SU-DHL-6 (cell line): ENCODE measurements around the gene APOBEC3B.

Source experiments
- H2AFZ ChIP-seq: fragments of 200-600 bp; sonication (generic); 2 replicates; pipeline ENCODE4 v1.6.1; 2014; ENCODE audit warnings: low read depth, mild to moderate bottlenecking, moderate library complexity, mixed read lengths, antibody characterized with exemption, low read length; ENCODE audit not compliant: severe bottlenecking
- H3F3A ChIP-seq: fragments of 200-600 bp; shearing (Covaris generic); 2 replicates; pipeline ENCODE4 v1.6.0; 2016; ENCODE audit warnings: antibody characterized with exemption, mild to moderate bottlenecking; ENCODE audit not compliant: insufficient read depth
- H3K27ac ChIP-seq: fragments of 200-600 bp; sonication (generic); 2 replicates; pipeline ENCODE4 v1.5.1; 2016; ENCODE audit warnings: low read depth, mild to moderate bottlenecking, low read length, moderate library complexity, mixed read lengths
- H3K27me3 ChIP-seq: fragments of 200-600 bp; sonication (generic), shearing (Covaris generic); 2 replicates; pipeline ENCODE4 v1.6.0; 2014; ENCODE audit warnings: mild to moderate bottlenecking, low read length
- H3K36me3 ChIP-seq: fragments of 200-600 bp; sonication (generic); 2 replicates; pipeline ENCODE4 v1.6.1; 2014; ENCODE audit warnings: mild to moderate bottlenecking, low read length, mixed read lengths
- H3K4me2 ChIP-seq: fragments of 300-600, 200-600 bp; shearing (Covaris generic), sonication (generic); 2 replicates; pipeline ENCODE4 v1.6.0; 2014; ENCODE audit warnings: low read length, low read depth, mild to moderate bottlenecking; ENCODE audit not compliant: poor library complexity, severe bottlenecking
- H3K4me3 ChIP-seq: fragments of 200-600 bp; sonication (generic); 2 replicates; pipeline ENCODE4 v1.5.1; 2014; ENCODE audit warnings: antibody characterized with exemption, low read length, mild to moderate bottlenecking, mixed read lengths; ENCODE audit not compliant: insufficient read depth, poor library complexity, severe bottlenecking
- H3K79me2 ChIP-seq: fragments of 200-600 bp; sonication (generic); 2 replicates; pipeline ENCODE4 v1.6.1; 2014; ENCODE audit warnings: mild to moderate bottlenecking, low read length, moderate library complexity; ENCODE audit not compliant: insufficient read depth
- H3K9ac ChIP-seq: fragments of 200-600 bp; sonication (generic); 2 replicates; pipeline ENCODE4 v1.7.0; 2014; ENCODE audit warnings: mild to moderate bottlenecking, low read length
- H3K9me2 ChIP-seq: fragments of 200-600 bp; sonication (generic); replicated peaks from 2 replicates; pipeline ENCODE4 v1.6.1; 2014; ENCODE audit warnings: low read length; ENCODE audit not compliant: insufficient read depth
- H3K9me3 ChIP-seq: fragments of 200-600 bp; sonication (generic); 2 replicates; pipeline ENCODE4 v1.6.1; 2014; ENCODE audit warnings: low read length, mixed read lengths; ENCODE audit not compliant: insufficient read depth
- H4K20me1 ChIP-seq: fragments of 200-600 bp; sonication (generic); 2 replicates; pipeline ENCODE4 v1.6.1; 2014; ENCODE audit warnings: low read depth, mild to moderate bottlenecking, antibody characterized with exemption, low read length, moderate library complexity, mixed read lengths
- CTCF ChIP-seq: fragments of 200-600 bp; sonication (generic); IDR thresholded peaks from one replicate; pipeline ENCODE4 v1.5.1; 2017; ENCODE audit warnings: antibody characterized with exemption, mild to moderate bottlenecking, low read length, moderate library complexity; ENCODE audit not compliant: insufficient read depth, poor library complexity, severe bottlenecking
- EZH2phosphoT487 ChIP-seq: fragments of 200-600 bp; sonication (generic), shearing (Covaris generic); conservative IDR thresholded peaks from 2 replicates; pipeline ENCODE4 v1.6.1; 2018; ENCODE audit warnings: mild to moderate bottlenecking, antibody characterized with exemption, low read length, moderate library complexity, mixed read lengths

APOBEC3B gene

GRCh38 chr22:38967451-38968450 is 14.4 kb upstream of the APOBEC3B start:
- Histone ChIP-seq H3K4me2 (no peak overlapping the region), H3K79me2 (no peaks in the 10 kb centered on the region), H4K20me1 (no peaks in the 10 kb centered on the region), H3K27me3 (no peaks in the 10 kb centered on the region), H2AFZ (no peak overlapping the region), H3K27ac (no peak overlapping the region), H3K9ac (no peak overlapping the region), H3K9me2 (no peaks in the 10 kb centered on the region), H3K36me3 (no peaks in the 10 kb centered on the region), H3F3A (no peaks in the 10 kb centered on the region), H3K4me3 (no peak overlapping the region), H3K9me3 (no peaks in the 10 kb centered on the region)
- TF ChIP-seq EZH2phosphoT487 (no peak), CTCF (no peak)

GRCh38 chr22:38968801-38969200 is 13.3 kb upstream of the APOBEC3B start:
- Histone ChIP-seq H3K4me2 (no peak overlapping the region), H3K27ac (no peak overlapping the region)

GRCh38 chr22:38970551-38970950 is 11.6 kb upstream of the APOBEC3B start:
- Histone ChIP-seq H3K27me3 (no peaks in the 10 kb centered on the region), H3K9ac (no peak overlapping the region), H3K9me3 (no peaks in the 10 kb centered on the region), H2AFZ (no peak overlapping the region), H3K36me3 (no peaks in the 10 kb centered on the region), H3K27ac (no peak overlapping the region), H3F3A (no peaks in the 10 kb centered on the region), H4K20me1 (no peaks in the 10 kb centered on the region), H3K4me3 (no peak overlapping the region), H3K4me2 (no peak overlapping the region), H3K79me2 (no peaks in the 10 kb centered on the region), H3K9me2 (no peaks in the 10 kb centered on the region)
- TF ChIP-seq EZH2phosphoT487 (no peak), CTCF (no peak)

More at GRCh38 chr22:38968801-38969200, 13.3 kb upstream of the APOBEC3B start:
- Histone ChIP-seq H3K79me2 (no peaks in the 10 kb centered on the region), H3K9me2 (no peaks in the 10 kb centered on the region), H3K9ac (no peak overlapping the region), H3K4me3 (no peak overlapping the region), H4K20me1 (no peaks in the 10 kb centered on the region), H3K9me3 (no peaks in the 10 kb centered on the region), H2AFZ (no peak overlapping the region), H3F3A (no peaks in the 10 kb centered on the region), H3K27me3 (no peaks in the 10 kb centered on the region), H3K36me3 (no peaks in the 10 kb centered on the region)
- TF ChIP-seq CTCF (no peak), EZH2phosphoT487 (no peak)
